ENCODE data around the gene GSDME. TPM values are rescaled to one million over a fixed set of nuclear protein-coding genes. Genes with fewer than 3 reads are reported as not detected.

GSDME gene
- total and polyA plus RNA-seq, 2 of the 4 experiments (the other 2 are of a cell fraction): 75.2 to 78.7 TPM

- intact Hi-C loops (cut with micrococcal nuclease) (no loop called here), dilution Hi-C loops (cut with HindIII; ENCODE audit: low sequenced_read_pairs, unreplicated experiment) (no loop called here), in situ Hi-C loops (cut with MboI; ENCODE audit: low sequenced_read_pairs) (no loop called here)
- Histone ChIP-seq H3K23ac (ENCODE audit: low read depth, low read length) (no peak overlapping the region), H3K18ac (ENCODE audit: low read depth, low read length) (no peak overlapping the region), H2AK5ac (ENCODE audit: low read depth, low read length) (peak overlapping the region; percentile 56; the same call in 1 of the 2 replicates), H4K5ac (ENCODE audit: low read depth, low read length) (no peak overlapping the region), H3K27me3 (ENCODE audit: control insufficient read depth, insufficient read depth, low read length) (no peaks in the 10 kb centered on the region), H3K4me1 (ENCODE audit: control insufficient read depth, insufficient read depth, low read length) (peaks cover 8% of the 10 kb centered on the region; the same call in 1 of the 2 replicates), H2BK120ac (ENCODE audit: low read depth, low read length) (no peak overlapping the region), H4K20me1 (ENCODE audit: insufficient read depth, low read length) (no peaks in the 10 kb centered on the region; the same call in 1 of the 2 replicates), H3K9me3 (ENCODE audit: control insufficient read depth, insufficient read depth, low read length) (no peaks in the 10 kb centered on the region), H3K4me2 (ENCODE audit: low read depth, low read length) (no peak overlapping the region), H2AFZ (replicated peaks; ENCODE audit: low read length, poor library complexity) (peak overlapping the region; percentile 40), H3K56ac (ENCODE audit: extremely low read depth, insufficient read depth, low read length) (no peak overlapping the region), H3K27ac (ENCODE audit: insufficient read depth, low read length) (no peak overlapping the region), H2BK15ac (ENCODE audit: low read depth, low read length) (no peak overlapping the region), H3K4me3 (ENCODE audit: insufficient read depth, low read depth, low read length) (no peak overlapping the region), H2BK5ac (ENCODE audit: low read depth, low read length, poor library complexity, severe bottlenecking) (no peak overlapping the region), H3K4ac (ENCODE audit: low read depth, low read length) (peak overlapping the region; percentile 40; the same call in 1 of the 2 replicates), H3K9me1 (ENCODE audit: insufficient read depth, low read length) (peaks cover 31% of the 10 kb centered on the region; the same call in 1 of the 2 replicates), H2AK9ac (replicated peaks; ENCODE audit: low read depth, low read length, poor library complexity) (peak overlapping the region; percentile 56), H3K36me3 (ENCODE audit: control insufficient read depth, insufficient read depth, low read length) (peaks cover 31% of the 10 kb centered on the region), H3K14ac (replicated peaks; ENCODE audit: low read depth, low read length) (no peak overlapping the region; the same call in 1 of the 2 replicates), H4K8ac (ENCODE audit: low read depth in 2 of 2, low read length in 2 of 2) (no peak overlapping the region), H4K91ac (ENCODE audit: insufficient read depth, low read depth, low read length) (no peak overlapping the region), H3K9ac (ENCODE audit: low read depth, low read length) (no peak overlapping the region), H2BK20ac (ENCODE audit: low read depth, low read length) (no peak overlapping the region), H3K79me1 (ENCODE audit: low read depth in 1 of 2, low read length in 2 of 2) (peaks cover 3 to 16% of the 10 kb centered on the region in 2 experiments; a peak in 1 of 4 replicates)
- 90% methylated on average over 4 of the region's 16 CpGs; no CpG with 5 or more reads in 1 of the 2 experiments for WGBS, 2 experiments (ENCODE audit: extremely low coverage in 2 of 2, insufficient read length in 1 of 2)
- TF ChIP-seq MAZ (IDR thresholded peaks at IDR 0.05; ENCODE audit: borderline replicate concordance, low read depth, low read length) (no peak; the same call in 1 of the 2 replicates), SMC3 (IDR thresholded peaks at IDR 0.05; ENCODE audit: low read depth, low read length) (peak; percentile 18; the same call in 1 of the 2 replicates), BHLHE40 (IDR thresholded peaks at IDR 0.05; ENCODE audit: low read depth, low read length) (no peak), CTCF (conservative IDR thresholded peaks at IDR 0.05; ENCODE audit: low read depth, low read length) (peak; percentile 49), RAD21 (IDR thresholded peaks at IDR 0.05; ENCODE audit: low read length) (peak; percentile 44), ELK1 (IDR thresholded peaks at IDR 0.05; ENCODE audit: borderline replicate concordance, low read depth, low read length) (no peak), CEBPB (IDR thresholded peaks at IDR 0.05; ENCODE audit: low read depth, low read length) (no peak), MXI1 (IDR thresholded peaks at IDR 0.05; ENCODE audit: borderline replicate concordance, low read depth, low read length) (peak; percentile 76), USF2 (IDR thresholded peaks at IDR 0.05; ENCODE audit: low read depth, low read length) (no peak)
- CTCF ChIA-PET: interaction anchor here (0.6 to 1.1 kb wide), 8 partner anchors 10 to 338 kb away, joined by 3 to 5 read pairs (median 3); no protein-coding TSS in a partner anchor
- BruUV-seq (replicated peaks): no TSS peak
- DNase-seq (peak; percentile 66), ATAC-seq (ENCODE audit: low read depth) (peak; percentile 90)
- POLR2A ChIA-PET (ENCODE audit: unreplicated experiment): no interaction called here
Measured at GRCh38 chr7:24715661-24716479, 41.4 kb downstream of the GSDME start.
